ENCODE data around the gene STK33.

DNA sequence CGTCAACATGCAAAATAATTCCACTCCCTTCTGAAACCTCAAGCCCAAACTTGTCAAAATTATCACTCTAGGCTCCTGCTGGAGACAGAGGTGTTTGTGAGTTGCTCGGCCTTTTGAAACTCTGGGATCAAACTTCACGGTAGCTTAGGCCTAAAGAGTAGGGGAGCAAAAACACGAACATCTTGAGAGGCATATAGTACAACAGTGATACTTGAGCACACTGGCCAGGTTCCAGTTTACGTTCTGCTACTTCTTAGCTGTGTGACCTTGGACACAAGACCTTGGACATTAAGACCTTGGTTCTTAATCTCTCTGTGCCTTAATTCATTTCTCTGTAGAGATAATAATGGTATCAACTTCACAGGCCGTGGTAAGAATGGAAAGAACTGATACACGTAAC is 206.9 kb downstream of the STK33 start:
- TF ChIP-seq, protein P1, sequence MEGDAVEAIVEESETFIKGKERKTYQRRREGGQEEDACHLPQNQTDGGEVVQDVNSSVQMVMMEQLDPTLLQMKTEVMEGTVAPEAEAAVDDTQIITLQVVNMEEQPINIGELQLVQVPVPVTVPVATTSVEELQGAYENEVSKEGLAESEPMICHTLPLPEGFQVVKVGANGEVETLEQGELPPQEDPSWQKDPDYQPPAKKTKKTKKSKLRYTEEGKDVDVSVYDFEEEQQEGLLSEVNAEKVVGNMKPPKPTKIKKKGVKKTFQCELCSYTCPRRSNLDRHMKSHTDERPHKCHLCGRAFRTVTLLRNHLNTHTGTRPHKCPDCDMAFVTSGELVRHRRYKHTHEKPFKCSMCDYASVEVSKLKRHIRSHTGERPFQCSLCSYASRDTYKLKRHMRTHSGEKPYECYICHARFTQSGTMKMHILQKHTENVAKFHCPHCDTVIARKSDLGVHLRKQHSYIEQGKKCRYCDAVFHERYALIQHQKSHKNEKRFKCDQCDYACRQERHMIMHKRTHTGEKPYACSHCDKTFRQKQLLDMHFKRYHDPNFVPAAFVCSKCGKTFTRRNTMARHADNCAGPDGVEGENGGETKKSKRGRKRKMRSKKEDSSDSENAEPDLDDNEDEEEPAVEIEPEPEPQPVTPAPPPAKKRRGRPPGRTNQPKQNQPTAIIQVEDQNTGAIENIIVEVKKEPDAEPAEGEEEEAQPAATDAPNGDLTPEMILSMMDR (IDR thresholded peaks at IDR 0.05) = no peak
- no peak for TF ChIP-seq POLR2A (IDR thresholded peaks at IDR 0.05)
- no peak for TF ChIP-seq POLR2AphosphoS5 (IDR thresholded peaks at IDR 0.05)

All from prostate gland (tissue), 2 donors.